SK-N-SH (cell line): ENCODE results near the gene CHCHD5. TPM values are rescaled to one million over a fixed set of nuclear protein-coding genes. Genes with fewer than 3 reads are reported as not detected.

Experiments
- CTCF ChIA-PET: fragments of 300-600, 350-600 bp; formaldehyde crosslinking; extraction: SDS; loops from one replicate; lab custom pipeline; 2021; lab: Yijun Ruan, JAX
- POLR2A ChIA-PET: fragments of 350-600 bp; sonication (Branson Sonifier 250); formaldehyde crosslinking; extraction: SDS; loops from one replicate; lab custom pipeline; 2020; ENCODE audit warnings: antibody characterized with exemption, inconsistent platforms; lab: Yijun Ruan, JAX
- DNase-seq: peaks from one replicate; pipeline ENCODE4 v3.0.0; 2012
- H2AFZ ChIP-seq: fragments of 200-600 bp; sonication (generic); 2 replicates; pipeline ENCODE4 v1.8.1; 2016; ENCODE audit warnings: antibody characterized with exemption, mild to moderate bottlenecking, low read depth
- H3F3A ChIP-seq: fragments of 200-600 bp; sonication (generic); replicated peaks from 2 replicates; pipeline ENCODE3; 2016; ENCODE audit warnings: antibody characterized with exemption, mild to moderate bottlenecking; ENCODE audit not compliant: insufficient read depth
- H3K27ac ChIP-seq, 2 experiments: fragments of 200-500 bp in 1 of 2; fragments of 200-600 bp in 1 of 2; sonication (Bioruptor generic) in 1 of 2; sonication (generic), shearing (Covaris generic) in 1 of 2; 2 replicates each; pipeline versions ENCODE4 v1.5.1 to v1.6.1; 2014 to 2016; ENCODE audit warnings: low read depth in 2 of 2, inconsistent platforms in 1 of 2, low read length in 1 of 2, mild to moderate bottlenecking in 1 of 2, mixed read lengths in 1 of 2
- H3K27me3 ChIP-seq: fragments of 200-600 bp; sonication (generic), shearing (Covaris generic); 2 replicates; pipeline ENCODE4 v1.6.1; 2016; ENCODE audit warnings: mixed run types; ENCODE audit not compliant: insufficient read depth
- H3K36me3 ChIP-seq, 2 experiments: fragments of 200-500 bp in 1 of 2; fragments of 200-600 bp in 1 of 2; sonication (Bioruptor generic) in 1 of 2; sonication (generic) in 1 of 2; replicated peaks in 1 of 2; 2 replicates each; pipeline versions ENCODE3 to v1.5.1; 2014 to 2016; ENCODE audit warnings: low read length in 1 of 2, mild to moderate bottlenecking in 1 of 2; ENCODE audit not compliant: insufficient read depth in 2 of 2, control insufficient read depth in 1 of 2
- H3K4me1 ChIP-seq, 2 experiments: fragments of 200-500 bp in 1 of 2; fragments of 200-600 bp in 1 of 2; sonication (Bioruptor generic) in 1 of 2; sonication (generic), shearing (Covaris generic) in 1 of 2; 2 replicates each; pipeline versions ENCODE4 v1.5.1 to v1.6.1; 2014 to 2016; ENCODE audit warnings: low read depth in 1 of 2, low read length in 1 of 2, mixed run types in 1 of 2; ENCODE audit not compliant: insufficient read depth in 2 of 2, control insufficient read depth in 1 of 2
- H3K4me2 ChIP-seq: fragments of 200-600 bp; sonication (generic), shearing (Covaris generic); 2 replicates; pipeline ENCODE4 v1.6.1; 2017; ENCODE audit warnings: mixed run types
- H3K4me3 ChIP-seq, 2 experiments: fragments of 200-500 bp in 1 of 2; fragments of 200-600 bp in 1 of 2; sonication (Bioruptor generic) in 1 of 2; sonication (generic), shearing (Covaris generic) in 1 of 2; 2 replicates each; pipeline versions ENCODE4 v1.5.1 to v1.8.1; 2014 to 2016; ENCODE audit warnings: low read depth in 2 of 2, inconsistent platforms in 1 of 2, low read length in 1 of 2, mild to moderate bottlenecking in 1 of 2, mixed read lengths in 1 of 2, moderate library complexity in 1 of 2
- H3K79me2 ChIP-seq: fragments of 200-600 bp; sonication (generic); 2 replicates; pipeline ENCODE4 v1.8.1; 2017; ENCODE audit warnings: mild to moderate bottlenecking; ENCODE audit not compliant: insufficient read depth
- H3K9ac ChIP-seq: fragments of 200-600 bp; sonication (generic); 2 replicates; pipeline ENCODE4 v1.6.1; 2017; ENCODE audit warnings: mixed run types
- H3K9me2 ChIP-seq: fragments of 200-600 bp; sonication (generic); 2 replicates; pipeline ENCODE4 v1.6.1; 2017; ENCODE audit warnings: mixed run types
- H3K9me3 ChIP-seq: fragments of 200-600 bp; sonication (generic); 2 replicates; pipeline ENCODE4 v1.6.1; 2017; ENCODE audit warnings: mixed run types, mild to moderate bottlenecking, moderate library complexity
- H4K20me1 ChIP-seq: fragments of 200-600 bp; sonication (generic); 2 replicates; pipeline ENCODE4 v1.6.1; 2017; ENCODE audit warnings: mild to moderate bottlenecking, mixed run types; ENCODE audit not compliant: insufficient read depth
- EP300 ChIP-seq, 2 experiments: IDR thresholded peaks; 2 replicates each; pipeline versions ENCODE4 v1.4.0 to v1.6.1; 2012; ENCODE audit warnings: borderline replicate concordance in 1 of 2, low read depth in 1 of 2, low read length in 1 of 2
- EZH2phosphoT487 ChIP-seq: fragments of 200-600 bp; sonication (generic); IDR thresholded peaks from 2 replicates; pipeline ENCODE4 v1.6.1; 2017; ENCODE audit warnings: low read depth, mixed run types, mild to moderate bottlenecking, antibody characterized with exemption, moderate library complexity, borderline replicate concordance
- FOSL2 ChIP-seq: IDR thresholded peaks from 2 replicates; pipeline ENCODE4 v1.4.0; 2012; ENCODE audit warnings: low read depth, mild to moderate bottlenecking, moderate library complexity, borderline replicate concordance
- FOXJ3 ChIP-seq: sonication (generic); formaldehyde crosslinking; IDR thresholded peaks from 2 replicates; pipeline ENCODE4 v1.5.1; 2020; ENCODE audit warnings: mild to moderate bottlenecking, missing genetic modification reagents
- GATA2 ChIP-seq: sonication (generic); formaldehyde crosslinking; IDR thresholded peaks from 2 replicates; pipeline ENCODE4 v1.5.0; 2020; ENCODE audit warnings: mild to moderate bottlenecking, missing genetic modification reagents
- IRF3 ChIP-seq: fragments of 150-350 bp; IDR thresholded peaks from 2 replicates; pipeline ENCODE4 v1.6.1; 2016; ENCODE audit warnings: mild to moderate bottlenecking, low read depth, low read length
- JUND ChIP-seq: IDR thresholded peaks from 2 replicates; pipeline ENCODE4 v1.4.0; 2012
- MXI1 ChIP-seq: IDR thresholded peaks from 2 replicates; pipeline ENCODE4 v1.6.1; 2012; ENCODE audit warnings: mild to moderate bottlenecking, low read depth, low read length, improper control_type of control experiment
- NFIC ChIP-seq: IDR thresholded peaks from 2 replicates; pipeline ENCODE4 v1.4.0; 2012; ENCODE audit warnings: borderline replicate concordance
- PBX3 ChIP-seq: IDR thresholded peaks from 2 replicates; pipeline ENCODE4; 2012
- RFX5 ChIP-seq: IDR thresholded peaks from 2 replicates; pipeline ENCODE4 v1.6.1; 2012; ENCODE audit warnings: mild to moderate bottlenecking, improper control_type of control experiment, low read length
- RXRA ChIP-seq: IDR thresholded peaks from 2 replicates; pipeline ENCODE4 v1.4.0; 2012; ENCODE audit warnings: low read depth, mild to moderate bottlenecking, borderline replicate concordance
- TAF1 ChIP-seq: IDR thresholded peaks from 2 replicates; pipeline ENCODE4 v1.6.1; 2012; ENCODE audit warnings: low read depth, mild to moderate bottlenecking, low read length, moderate library complexity, borderline replicate concordance
- TCF12 ChIP-seq: IDR thresholded peaks from 2 replicates; pipeline ENCODE4 v1.4.0; 2012
- TEAD4 ChIP-seq: IDR thresholded peaks from 2 replicates; pipeline ENCODE4 v1.4.0; 2012; ENCODE audit warnings: mild to moderate bottlenecking, borderline replicate concordance; ENCODE audit not compliant: insufficient read depth
- USF2 ChIP-seq: fragments of 150-350 bp; IDR thresholded peaks from 2 replicates; pipeline ENCODE4 v1.6.1; 2017; ENCODE audit warnings: antibody characterized with exemption, low read length, low read depth, borderline replicate concordance
- WGBS: methylation state at CpG from one replicate; pipeline ENCODE4 v1.1.6; 2017; ENCODE audit warnings: low lambda C conversion rate; 5-methylcytosine and 5-hydroxymethylcytosine counted together
- polyA plus RNA-seq, 3 experiments: library from polyadenylated mRNA; depleted of rRNA; stranded (reverse); fragments of >200 nt; gene quantifications; 2 replicates each; pipeline ENCODE4 v1.2.3, GENCODE V29; 2012

The CHCHD5 gene
- polyA plus RNA-seq, 1 of the 3 experiments (the other 2 are of a cell fraction) = 55.9 TPM

GRCh38 chr2:112622528-112622849 is 38.1 kb downstream of the CHCHD5 start (continued):
- TF ChIP-seq USF2 (no peak), TAF1 (no peak), FOXJ3 (CRISPR knock-in tag) (no peak), GATA2 (CRISPR knock-in tag) (no peak), TEAD4 (peak; percentile 38; the same call in 1 of the 2 replicates), RFX5 (no peak), IRF3 (no peak)

GRCh38 chr2:112623913-112624777 is 39.7 kb downstream of the CHCHD5 start:
- CTCF ChIA-PET = interaction anchor here (0.9 to 15.2 kb wide), 6 partner anchors 11 to 106 kb away, joined by 3 to 179 read pairs (median 16); partner anchors contain the start of gene SLC20A1
- WGBS = 70% methylated on average over 6 of the region's 11 CpGs
- no peak for DNase-seq
- Histone ChIP-seq H3K4me3 (no peak overlapping the region), H3K4me1 (peaks cover 12 to 36% of the 10 kb centered on the region in 2 experiments; a peak in 3 of 4 replicates), H3K27ac (peak overlapping the region in 1 of 2 experiments; percentile 35; a peak in 1 of 4 replicates), H4K20me1 (no peaks in the 10 kb centered on the region), H3K9me3 (no peaks in the 10 kb centered on the region), H2AFZ (peak overlapping the region; percentile 54; the same call in 1 of the 2 replicates), H3K4me2 (0 out of 2 replicates have a peak overlapping the region, but pooled peaks have one; percentile 38), H3K79me2 (no peaks in the 10 kb centered on the region), H3K27me3 (no peaks in the 10 kb centered on the region), H3F3A (peaks cover 40% of the 10 kb centered on the region), H3K36me3 (no peaks in the 10 kb centered on the region), H3K9me2 (no peaks in the 10 kb centered on the region), H3K9ac (no peak overlapping the region)
- POLR2A ChIA-PET = no interaction called here
- TF ChIP-seq EP300 (IDR thresholded peaks at IDR 0.05; ENCODE audit: borderline replicate concordance in 1 of 2, low read depth in 1 of 2, low read length in 1 of 2) = peak in 1 of 2 experiments; percentile 45; a peak in 1 of 4 replicates
- TF ChIP-seq PBX3 = peak; percentile 82
- no peak for TF ChIP-seq EZH2phosphoT487
- peak; percentile 75 for TF ChIP-seq JUND
- TF ChIP-seq NFIC = peak; percentile 53
- TF ChIP-seq MXI1 = no peak
- TF ChIP-seq FOSL2 = peak; percentile 81
- TF ChIP-seq RXRA = peak; percentile 41; the same call in 1 of the 2 replicates
- TF ChIP-seq TCF12 = peak; percentile 82
